Upper lobe of left lung (tissue), 4 donors: ENCODE data around the gene MAEA.

Experiments
- CTCF ChIP-seq, 6 experiments: fragments of 450-650 bp in 4 of 6; fragments of 200-600 bp in 2 of 6; sonication (generic) in 2 of 6; IDR thresholded peaks; one replicate each; pipeline ENCODE4 v1.5.1; 2016 to 2019; ENCODE audit warnings: antibody characterized with exemption in 6 of 6
- EP300 ChIP-seq, 4 donors: sonication (generic); formaldehyde crosslinking; IDR thresholded peaks; one replicate each; pipeline ENCODE4 v1.5.1; 2017; ENCODE audit warnings: antibody characterized with exemption in 4 of 4, control low read depth in 2 of 4
- POLR2AphosphoS5 ChIP-seq, 2 donors: sonication (generic); formaldehyde crosslinking; IDR thresholded peaks; one replicate each; pipeline ENCODE4 v1.5.1; 2017; ENCODE audit warnings: antibody characterized with exemption in 2 of 2

- TF ChIP-seq CTCF (IDR thresholded peaks at IDR 0.05), result no peak
- no peak for TF ChIP-seq POLR2AphosphoS5 (IDR thresholded peaks at IDR 0.05)
- TF ChIP-seq EP300 (IDR thresholded peaks at IDR 0.05), result no peak
Observed at GRCh38 chr4:1338752-1339414, 49.2 kb downstream of the MAEA start.
